Astrocyte of the cerebellum (primary cell): Measurements from ENCODE around the gene BOD1.

Source experiments
- DNase-seq: peaks from one replicate; pipeline ENCODE4 v3.0.0-alpha.2; 2011; ENCODE audit warnings: low read depth
- H3K4me3 ChIP-seq: 2 replicates; pipeline ENCODE4 v1.5.1; 2011; ENCODE audit warnings: mild to moderate bottlenecking, low read depth, low read length, moderate library complexity
- in situ Hi-C: cut with HindIII; loops from 2 replicates; pipeline ENCODE4 v1.10.0; 2017; ENCODE audit warnings: low sequenced_read_pairs
- TF ChIP-seq, protein P1 (sequence below): IDR thresholded peaks from 2 replicates; pipeline ENCODE4 v1.5.1; 2012; ENCODE audit warnings: low read length, low read depth, moderate library complexity, mild to moderate bottlenecking; ENCODE audit errors: missing control alignments

BOD1 gene

GRCh38 chr5:173659423-173659822, 43.0 kb upstream of the BOD1 start:
- in situ Hi-C loops = loop anchor here (5.0 kb wide), 1 partner anchor 98 kb away; no protein-coding TSS in a partner anchor
- TF ChIP-seq, protein P1, sequence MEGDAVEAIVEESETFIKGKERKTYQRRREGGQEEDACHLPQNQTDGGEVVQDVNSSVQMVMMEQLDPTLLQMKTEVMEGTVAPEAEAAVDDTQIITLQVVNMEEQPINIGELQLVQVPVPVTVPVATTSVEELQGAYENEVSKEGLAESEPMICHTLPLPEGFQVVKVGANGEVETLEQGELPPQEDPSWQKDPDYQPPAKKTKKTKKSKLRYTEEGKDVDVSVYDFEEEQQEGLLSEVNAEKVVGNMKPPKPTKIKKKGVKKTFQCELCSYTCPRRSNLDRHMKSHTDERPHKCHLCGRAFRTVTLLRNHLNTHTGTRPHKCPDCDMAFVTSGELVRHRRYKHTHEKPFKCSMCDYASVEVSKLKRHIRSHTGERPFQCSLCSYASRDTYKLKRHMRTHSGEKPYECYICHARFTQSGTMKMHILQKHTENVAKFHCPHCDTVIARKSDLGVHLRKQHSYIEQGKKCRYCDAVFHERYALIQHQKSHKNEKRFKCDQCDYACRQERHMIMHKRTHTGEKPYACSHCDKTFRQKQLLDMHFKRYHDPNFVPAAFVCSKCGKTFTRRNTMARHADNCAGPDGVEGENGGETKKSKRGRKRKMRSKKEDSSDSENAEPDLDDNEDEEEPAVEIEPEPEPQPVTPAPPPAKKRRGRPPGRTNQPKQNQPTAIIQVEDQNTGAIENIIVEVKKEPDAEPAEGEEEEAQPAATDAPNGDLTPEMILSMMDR = no peak
- no peak for DNase-seq
- H3K4me3 ChIP-seq = no peak overlapping the region

DNA sequence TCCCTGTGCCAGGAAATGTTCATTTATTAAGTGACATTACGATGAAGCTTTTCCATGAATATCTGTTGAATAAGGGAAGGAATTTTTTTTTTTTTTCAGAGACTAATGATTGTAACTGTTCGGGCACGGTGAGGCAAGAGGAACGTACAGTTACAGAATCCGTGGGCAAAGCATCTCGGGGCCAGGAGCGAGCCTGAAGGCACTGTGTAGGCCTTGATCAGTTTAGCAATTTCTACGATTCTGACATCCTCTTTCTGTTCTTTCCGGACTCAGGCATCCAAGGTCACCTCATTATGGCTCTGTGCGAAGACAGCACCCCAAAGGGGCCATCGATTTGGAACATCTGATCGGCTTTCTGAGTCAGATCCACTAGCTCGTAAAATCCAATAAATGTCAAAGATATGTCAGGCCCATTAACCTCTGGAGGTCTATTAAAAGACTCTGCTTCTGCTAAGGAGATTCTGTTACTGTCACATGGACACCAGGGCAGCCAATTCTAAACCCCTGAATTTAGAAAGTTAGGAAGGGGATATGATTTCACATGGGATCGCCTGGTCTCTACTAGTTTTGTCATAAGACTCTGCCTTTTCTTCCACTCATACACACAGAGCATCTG, 41.4 kb upstream of the BOD1 start:
- TF ChIP-seq, protein P1 = no peak
- no peak overlapping the region for H3K4me3 ChIP-seq
- DNase-seq = no peak
- in situ Hi-C loops = loop anchor here (5.0 kb wide), 1 partner anchor 99 kb away; no protein-coding TSS in a partner anchor

DNA sequence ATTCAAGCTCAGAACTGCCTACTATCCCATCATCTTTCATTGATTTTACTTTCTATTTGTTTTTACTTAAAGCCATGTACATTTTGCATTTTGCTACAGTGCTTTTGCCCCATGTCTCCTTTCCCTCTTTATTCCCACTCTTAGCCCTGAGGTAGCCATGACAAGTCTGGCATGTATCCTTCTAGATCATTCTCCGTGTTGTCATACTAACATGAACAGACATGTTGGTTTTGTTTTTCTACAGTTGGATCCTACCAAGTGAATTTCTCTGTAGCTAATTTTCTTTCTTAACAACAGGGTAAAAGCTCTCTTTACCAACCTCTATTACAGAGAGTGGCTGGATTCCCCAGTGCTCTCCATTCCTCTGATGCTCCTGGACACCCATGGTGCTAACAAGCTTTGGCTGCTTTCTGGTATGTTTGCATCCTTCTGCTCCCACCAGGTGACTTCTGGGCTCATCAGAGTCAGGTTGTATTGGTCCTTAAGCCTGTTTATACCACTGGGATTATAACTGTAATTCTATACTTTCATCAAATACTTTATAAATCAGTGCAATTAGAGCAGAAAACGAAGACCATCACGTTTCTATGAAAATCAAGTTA, 38.8 kb upstream of the BOD1 start:
- no peak for DNase-seq
- no peak overlapping the region for H3K4me3 ChIP-seq
- in situ Hi-C loops = loop anchor here (5.0 kb wide), 1 partner anchor 102 kb away; no protein-coding TSS in a partner anchor
- TF ChIP-seq, protein P1 = no peak

DNA sequence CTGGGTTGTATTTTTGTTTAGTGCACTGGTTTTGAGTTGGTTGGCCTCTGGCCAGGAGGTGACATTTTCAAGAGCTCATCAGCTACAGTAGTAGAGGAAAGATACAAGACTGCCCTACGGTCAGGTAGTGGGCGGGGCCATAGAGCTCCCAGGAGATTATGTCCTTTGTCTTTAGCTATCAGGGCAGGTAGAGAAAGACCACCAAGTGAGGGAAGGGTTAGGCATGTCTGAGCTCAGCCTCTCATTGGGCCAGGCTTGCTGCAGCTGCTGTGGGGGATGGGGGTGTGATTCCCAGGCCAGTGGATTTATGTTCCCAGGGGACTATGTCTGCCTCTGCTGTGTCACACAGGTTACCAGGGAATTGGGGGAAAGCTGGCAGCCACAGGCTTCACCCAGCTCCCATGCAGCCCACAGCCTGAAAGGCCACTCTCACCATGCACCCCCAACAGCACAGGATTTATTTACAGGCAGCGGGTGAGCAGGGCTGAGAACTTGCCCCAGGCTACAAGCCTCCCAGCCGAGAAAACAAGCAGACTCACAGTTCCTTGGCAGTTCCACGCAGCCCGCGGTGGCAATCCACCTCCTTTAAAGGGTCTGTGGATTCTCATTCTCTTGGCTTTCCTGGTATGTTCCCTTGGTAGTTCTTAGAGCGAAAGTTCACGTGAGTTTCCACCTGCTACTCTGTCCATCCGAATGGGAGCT, 37.5 kb upstream of the BOD1 start:
- in situ Hi-C loops = no loop called here
- no peak for DNase-seq
- TF ChIP-seq, protein P1 = no peak
- no peak overlapping the region for H3K4me3 ChIP-seq

GRCh38 chr5:173648308-173648866, 31.9 kb upstream of the BOD1 start:
- no peak for DNase-seq
- H3K4me3 ChIP-seq = no peak overlapping the region
- TF ChIP-seq, protein P1 = no peak
- in situ Hi-C loops = no loop called here

DNA sequence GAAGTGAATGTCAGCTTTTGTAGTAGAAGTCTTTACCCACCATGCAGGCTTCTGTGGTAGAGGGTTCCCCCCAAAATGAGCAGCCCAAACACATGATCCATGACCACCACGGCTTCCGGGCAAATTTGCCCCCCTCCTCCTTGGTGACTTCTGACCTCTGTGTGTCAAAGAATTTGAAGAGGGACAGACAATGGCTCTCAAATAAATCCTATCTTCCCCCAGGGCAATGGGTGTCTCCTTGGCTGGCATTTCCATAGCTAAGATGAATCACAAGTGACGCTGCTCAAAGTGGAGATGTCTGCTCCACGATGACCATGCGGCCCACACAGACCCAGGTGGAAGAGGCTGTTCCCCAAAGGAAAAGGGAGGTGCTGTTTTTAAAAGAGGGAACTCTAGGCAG, 30.2 kb upstream of the BOD1 start:
- TF ChIP-seq, protein P1 = no peak
- in situ Hi-C loops = no loop called here

More for the DNA sequence above, 30.2 kb upstream of the BOD1 start:
- H3K4me3 ChIP-seq = no peak overlapping the region
- DNase-seq = no peak
